GM18858 (cell line): ENCODE results near the gene YTHDC1.

ENCODE experiments used
- ATAC-seq: cut with Tn5 transposase; IDR thresholded peaks from one replicate; pipeline ENCODE4 v1.9.1; 2021; ENCODE audit not compliant: unreplicated experiment

The YTHDC1 gene

GRCh38 chr4:68359508-68359907, 9.6 kb upstream of the YTHDC1 start:
- ATAC-seq, result peak; percentile 90

- ATAC-seq, result no peak
Observed at GRCh38 chr4:68358988-68359387, 9.1 kb upstream of the YTHDC1 start.

- ATAC-seq, result no peak
Observed at GRCh38 chr4:68352791-68353190, 2.9 kb upstream of the YTHDC1 start.

GRCh38 chr4:68349279-68349648, 626 bp downstream of the YTHDC1 start:
- peak; percentile 3 for ATAC-seq

GRCh38 chr4:68348577-68348976, 1.3 kb downstream of the YTHDC1 start:
- ATAC-seq, result no peak

GRCh38 chr4:68347845-68348244, 2.0 kb downstream of the YTHDC1 start:
- ATAC-seq, result no peak

GRCh38 chr4:68346461-68346860, 3.4 kb downstream of the YTHDC1 start:
- ATAC-seq, result no peak

GRCh38 chr4:68344785-68345184, 5.1 kb downstream of the YTHDC1 start:
- ATAC-seq, result no peak

GRCh38 chr4:68344049-68344448, 5.8 kb downstream of the YTHDC1 start:
- no peak for ATAC-seq

- no peak for ATAC-seq
Observed at GRCh38 chr4:68342134-68342533, 7.8 kb downstream of the YTHDC1 start.

- ATAC-seq, result no peak
Observed at GRCh38 chr4:68338625-68339024, 11.3 kb downstream of the YTHDC1 start.

GRCh38 chr4:68337522-68337921, 12.4 kb downstream of the YTHDC1 start:
- ATAC-seq, result no peak

GRCh38 chr4:68337004-68337403, 12.9 kb downstream of the YTHDC1 start:
- ATAC-seq, result no peak

- ATAC-seq, result no peak
Observed at GRCh38 chr4:68336530-68336929, 13.4 kb downstream of the YTHDC1 start.

- ATAC-seq, result no peak
Observed at GRCh38 chr4:68326141-68326540, 23.7 kb downstream of the YTHDC1 start.

GRCh38 chr4:68324519-68325262, 25.2 kb downstream of the YTHDC1 start:
- ATAC-seq, result no peak

GRCh38 chr4:68319040-68319439, 30.9 kb downstream of the YTHDC1 start:
- ATAC-seq, result no peak

GRCh38 chr4:68316193-68316969, 33.5 kb downstream of the YTHDC1 start:
- ATAC-seq, result no peak

GRCh38 chr4:68310651-68311247, 39.1 kb downstream of the YTHDC1 start:
- no peak for ATAC-seq

- no peak for ATAC-seq
Observed at GRCh38 chr4:68304731-68305130, 45.2 kb downstream of the YTHDC1 start.

- ATAC-seq, result no peak
Observed at GRCh38 chr4:68299492-68300457, 50.1 kb downstream of the YTHDC1 start.
